ENCODE data around the gene C3orf49.

DNA sequence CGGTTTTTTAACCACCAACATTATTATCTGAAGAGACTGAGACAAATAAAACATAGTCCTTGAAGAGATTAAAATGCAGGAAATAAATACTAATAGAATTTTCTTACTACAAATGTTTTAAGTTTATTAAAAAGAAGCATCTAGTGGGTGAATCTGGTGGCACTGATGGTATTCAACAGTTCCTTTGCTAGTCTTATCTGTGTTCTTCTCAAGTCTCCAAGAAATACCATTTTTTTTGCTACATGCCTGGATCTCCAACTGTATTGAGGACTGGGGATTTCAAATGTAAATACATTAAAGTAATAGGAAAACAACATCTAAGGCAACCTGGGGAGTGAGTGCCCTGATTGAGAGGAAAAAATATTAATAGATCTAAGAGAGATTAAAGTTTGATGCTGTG, 22.6 kb downstream of the C3orf49 start:
- TF ChIP-seq POLR2A (IDR thresholded peaks at IDR 0.05), result no peak
- TF ChIP-seq, protein P1, sequence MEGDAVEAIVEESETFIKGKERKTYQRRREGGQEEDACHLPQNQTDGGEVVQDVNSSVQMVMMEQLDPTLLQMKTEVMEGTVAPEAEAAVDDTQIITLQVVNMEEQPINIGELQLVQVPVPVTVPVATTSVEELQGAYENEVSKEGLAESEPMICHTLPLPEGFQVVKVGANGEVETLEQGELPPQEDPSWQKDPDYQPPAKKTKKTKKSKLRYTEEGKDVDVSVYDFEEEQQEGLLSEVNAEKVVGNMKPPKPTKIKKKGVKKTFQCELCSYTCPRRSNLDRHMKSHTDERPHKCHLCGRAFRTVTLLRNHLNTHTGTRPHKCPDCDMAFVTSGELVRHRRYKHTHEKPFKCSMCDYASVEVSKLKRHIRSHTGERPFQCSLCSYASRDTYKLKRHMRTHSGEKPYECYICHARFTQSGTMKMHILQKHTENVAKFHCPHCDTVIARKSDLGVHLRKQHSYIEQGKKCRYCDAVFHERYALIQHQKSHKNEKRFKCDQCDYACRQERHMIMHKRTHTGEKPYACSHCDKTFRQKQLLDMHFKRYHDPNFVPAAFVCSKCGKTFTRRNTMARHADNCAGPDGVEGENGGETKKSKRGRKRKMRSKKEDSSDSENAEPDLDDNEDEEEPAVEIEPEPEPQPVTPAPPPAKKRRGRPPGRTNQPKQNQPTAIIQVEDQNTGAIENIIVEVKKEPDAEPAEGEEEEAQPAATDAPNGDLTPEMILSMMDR (IDR thresholded peaks at IDR 0.05), result no peak

Measured in uterus (tissue), 2 donors.